ENCODE results near the gene SLC9A9. TPM values are rescaled to one million over a fixed set of nuclear protein-coding genes. Genes with fewer than 3 reads are reported as not detected.

SLC9A9 gene
- total RNA-seq, 2 donors from 2014 or later, result 4.3 to 5.2 TPM

DNA sequence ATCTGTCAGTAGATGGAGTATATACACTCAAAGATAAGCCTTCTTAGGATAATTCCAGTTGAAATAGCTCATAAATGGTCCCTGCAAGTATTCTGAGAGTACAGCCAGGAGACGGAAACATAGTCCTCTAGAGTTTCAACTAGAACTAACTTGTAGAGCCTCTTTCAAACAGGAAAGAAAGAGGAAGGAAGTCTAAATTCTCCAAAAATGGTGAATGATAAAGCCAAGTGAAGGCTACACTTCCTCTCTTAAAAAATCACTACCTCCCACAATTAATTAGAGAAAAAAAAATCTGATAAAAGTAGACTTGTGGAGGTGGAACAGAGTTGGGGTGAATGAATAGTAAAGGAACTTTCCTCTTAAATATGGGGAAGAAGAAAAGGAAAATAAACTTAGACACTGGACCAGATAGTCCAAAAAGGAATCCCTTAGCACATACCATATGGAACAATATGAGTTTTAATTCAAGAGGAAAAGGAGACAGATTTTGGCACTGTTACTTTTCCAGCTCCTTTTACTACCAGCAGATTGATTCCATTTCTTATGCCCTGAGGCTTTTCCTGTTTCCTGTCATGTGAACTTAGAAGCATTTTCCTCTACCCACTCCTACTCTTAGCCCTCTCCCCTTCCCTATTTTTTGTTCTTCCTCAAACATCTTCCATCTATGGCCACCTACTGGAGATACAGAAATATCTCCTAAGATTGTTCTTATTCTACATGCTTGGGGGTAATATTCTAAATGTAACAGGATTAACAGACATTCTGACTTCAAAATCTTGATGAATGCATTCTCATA is 521.1 kb downstream of the SLC9A9 start:
- H3K9me3 Mint-ChIP-seq, result no peaks in the 10 kb centered on the region
- no peak overlapping the region for H3K4me3 Mint-ChIP-seq
- H3K27ac Mint-ChIP-seq, result no peak overlapping the region
- no peaks in the 10 kb centered on the region for H3K27me3 Mint-ChIP-seq (ENCODE audit: low read depth)
- H3K36me3 Mint-ChIP-seq (ENCODE audit: insufficient read depth in 2 of 2), result no peaks in the 10 kb centered on the region
- ATAC-seq (replicated peaks in 1 of 2) (no peak), DNase-seq (no peak)
- no peaks in the 10 kb centered on the region for H3K4me1 Mint-ChIP-seq (ENCODE audit: low read depth)

- no peak for DNase-seq
- Mint-ChIP-seq H3K27me3 (ENCODE audit: low read depth) (no peaks in the 10 kb centered on the region), H3K36me3 (ENCODE audit: insufficient read depth in 2 of 2) (no peaks in the 10 kb centered on the region), H3K4me3 (no peak overlapping the region), H3K9me3 (no peaks in the 10 kb centered on the region), H3K27ac (no peak overlapping the region), H3K4me1 (ENCODE audit: low read depth) (no peaks in the 10 kb centered on the region)
- no peak for ATAC-seq (replicated peaks in 1 of 2)
Observed at GRCh38 chr3:143321058-143321769, 527.1 kb downstream of the SLC9A9 start.

DNA sequence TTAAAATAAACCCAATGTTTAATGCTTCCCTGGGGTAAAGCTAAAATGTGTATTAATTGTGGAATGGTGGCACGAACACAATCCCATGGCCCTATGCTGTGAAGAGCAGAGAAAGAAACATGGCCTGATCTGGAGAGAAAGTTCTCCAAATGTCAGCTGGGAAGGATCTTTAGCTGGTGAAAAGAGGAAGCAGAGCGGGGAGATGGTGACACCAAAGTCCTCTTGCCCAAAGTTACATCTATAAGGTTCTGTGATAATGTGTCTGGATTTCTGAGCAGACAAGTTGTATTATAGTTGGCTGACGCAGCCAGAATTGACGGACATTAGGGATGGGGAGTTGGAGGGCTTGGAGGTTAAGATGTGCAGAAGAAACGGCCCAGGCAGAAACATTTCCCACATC is 532.5 kb downstream of the SLC9A9 start:
- no peaks in the 10 kb centered on the region for H3K36me3 Mint-ChIP-seq (ENCODE audit: insufficient read depth in 2 of 2)
- no peak overlapping the region for H3K4me3 Mint-ChIP-seq
- H3K27ac Mint-ChIP-seq, result no peak overlapping the region
- no peaks in the 10 kb centered on the region for H3K9me3 Mint-ChIP-seq
- no peaks in the 10 kb centered on the region for H3K4me1 Mint-ChIP-seq (ENCODE audit: low read depth)
- no peak for ATAC-seq (replicated peaks in 1 of 2)
- DNase-seq, result no peak
- H3K27me3 Mint-ChIP-seq (ENCODE audit: low read depth), result no peaks in the 10 kb centered on the region

- DNase-seq (no peak), ATAC-seq (replicated peaks in 1 of 2) (no peak)
- Mint-ChIP-seq H3K27ac (no peak overlapping the region), H3K36me3 (ENCODE audit: insufficient read depth in 2 of 2) (no peaks in the 10 kb centered on the region), H3K4me1 (ENCODE audit: low read depth) (no peaks in the 10 kb centered on the region), H3K27me3 (ENCODE audit: low read depth) (no peaks in the 10 kb centered on the region), H3K9me3 (no peaks in the 10 kb centered on the region), H3K4me3 (no peak overlapping the region)
Observed at GRCh38 chr3:143314251-143315093, 533.8 kb downstream of the SLC9A9 start.

GRCh38 chr3:143313893-143314188 is 534.4 kb downstream of the SLC9A9 start:
- Mint-ChIP-seq H3K27me3 (ENCODE audit: low read depth) (no peaks in the 10 kb centered on the region), H3K27ac (no peak overlapping the region), H3K9me3 (no peaks in the 10 kb centered on the region), H3K4me3 (no peak overlapping the region), H3K36me3 (ENCODE audit: insufficient read depth in 2 of 2) (no peaks in the 10 kb centered on the region), H3K4me1 (ENCODE audit: low read depth) (no peaks in the 10 kb centered on the region)
- no peak for ATAC-seq (replicated peaks in 1 of 2)
- no peak for DNase-seq

DNA sequence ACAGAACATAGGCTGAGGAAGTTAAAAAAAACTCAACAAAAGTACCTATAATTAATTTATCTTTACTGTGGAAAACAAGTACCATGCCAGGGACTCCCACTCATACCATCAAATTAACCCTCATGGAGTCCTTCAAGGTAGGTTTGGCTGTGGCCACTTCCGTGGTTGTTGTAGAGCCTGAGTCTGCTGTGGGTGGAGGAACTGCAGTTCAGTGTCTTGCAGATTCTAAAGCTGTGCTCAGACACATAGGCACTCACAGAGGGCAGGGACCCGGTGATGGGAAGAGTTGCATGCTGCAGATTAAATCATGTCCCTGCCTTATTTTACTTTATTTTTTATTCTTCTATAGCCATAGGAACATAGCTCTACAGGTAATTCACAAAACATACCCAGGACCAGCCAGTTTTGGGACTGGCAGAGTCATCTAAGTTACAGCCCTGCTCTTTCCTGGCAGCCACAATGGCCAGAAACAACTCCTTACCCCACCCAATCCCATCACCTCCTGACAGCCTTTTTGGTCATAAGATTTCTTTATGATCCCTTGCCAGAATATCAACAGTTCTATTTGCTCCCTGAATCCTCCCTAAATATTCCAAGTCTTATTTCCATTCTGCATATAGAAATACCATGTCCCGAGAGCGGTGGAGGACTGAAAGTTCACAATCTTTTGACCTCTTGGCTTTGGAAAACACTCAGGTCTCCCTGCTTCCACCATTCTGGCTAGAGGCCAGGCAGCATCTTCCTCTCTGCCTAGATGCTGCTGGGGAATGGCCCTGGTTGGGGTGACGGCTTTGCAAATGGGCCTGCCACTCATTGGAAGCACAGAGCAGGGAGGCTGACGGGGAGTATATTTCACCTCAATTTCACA is 535.0 kb downstream of the SLC9A9 start:
- H3K4me1 Mint-ChIP-seq (ENCODE audit: low read depth), result no peaks in the 10 kb centered on the region
- no peak overlapping the region for H3K27ac Mint-ChIP-seq
- H3K36me3 Mint-ChIP-seq (ENCODE audit: insufficient read depth in 2 of 2), result no peaks in the 10 kb centered on the region
- H3K9me3 Mint-ChIP-seq, result no peaks in the 10 kb centered on the region
- ATAC-seq (replicated peaks in 1 of 2) (no peak), DNase-seq (no peak)
- no peak overlapping the region for H3K4me3 Mint-ChIP-seq
- no peaks in the 10 kb centered on the region for H3K27me3 Mint-ChIP-seq (ENCODE audit: low read depth)

DNA sequence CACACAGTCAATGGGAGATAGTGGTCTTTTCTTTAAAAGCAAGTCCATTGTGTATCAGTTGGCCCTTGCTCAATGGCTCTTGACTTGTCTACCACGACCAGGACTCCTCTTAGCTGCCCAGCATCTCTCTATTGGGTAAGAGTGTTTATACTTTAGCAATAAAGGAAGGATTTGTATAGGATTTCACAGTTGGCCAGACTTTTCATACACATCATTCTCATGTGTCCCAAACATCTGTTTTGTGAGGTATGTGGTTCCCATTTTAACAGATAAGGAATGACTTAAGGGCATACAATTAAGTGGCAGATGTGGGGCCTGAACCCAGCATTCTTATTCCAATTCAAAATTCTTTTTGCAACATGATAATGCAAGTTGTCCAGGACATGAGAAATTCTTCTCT is 537.2 kb downstream of the SLC9A9 start:
- no peaks in the 10 kb centered on the region for H3K27me3 Mint-ChIP-seq (ENCODE audit: low read depth)
- no peak overlapping the region for H3K27ac Mint-ChIP-seq
- ATAC-seq (replicated peaks in 1 of 2), result no peak

GRCh38 chr3:143309705-143310104 is 538.6 kb downstream of the SLC9A9 start:
- Mint-ChIP-seq H3K9me3 (no peaks in the 10 kb centered on the region), H3K27me3 (ENCODE audit: low read depth) (no peaks in the 10 kb centered on the region), H3K4me1 (ENCODE audit: low read depth) (no peaks in the 10 kb centered on the region), H3K4me3 (no peak overlapping the region), H3K36me3 (ENCODE audit: insufficient read depth in 2 of 2) (no peaks in the 10 kb centered on the region), H3K27ac (no peak overlapping the region)
- ATAC-seq (replicated peaks in 1 of 2) (no peak), DNase-seq (no peak)

More for the DNA sequence above, 537.2 kb downstream of the SLC9A9 start:
- no peak for DNase-seq
- Mint-ChIP-seq H3K4me3 (no peak overlapping the region), H3K4me1 (ENCODE audit: low read depth) (no peaks in the 10 kb centered on the region), H3K9me3 (no peaks in the 10 kb centered on the region), H3K36me3 (ENCODE audit: insufficient read depth in 2 of 2) (no peaks in the 10 kb centered on the region)

DNA sequence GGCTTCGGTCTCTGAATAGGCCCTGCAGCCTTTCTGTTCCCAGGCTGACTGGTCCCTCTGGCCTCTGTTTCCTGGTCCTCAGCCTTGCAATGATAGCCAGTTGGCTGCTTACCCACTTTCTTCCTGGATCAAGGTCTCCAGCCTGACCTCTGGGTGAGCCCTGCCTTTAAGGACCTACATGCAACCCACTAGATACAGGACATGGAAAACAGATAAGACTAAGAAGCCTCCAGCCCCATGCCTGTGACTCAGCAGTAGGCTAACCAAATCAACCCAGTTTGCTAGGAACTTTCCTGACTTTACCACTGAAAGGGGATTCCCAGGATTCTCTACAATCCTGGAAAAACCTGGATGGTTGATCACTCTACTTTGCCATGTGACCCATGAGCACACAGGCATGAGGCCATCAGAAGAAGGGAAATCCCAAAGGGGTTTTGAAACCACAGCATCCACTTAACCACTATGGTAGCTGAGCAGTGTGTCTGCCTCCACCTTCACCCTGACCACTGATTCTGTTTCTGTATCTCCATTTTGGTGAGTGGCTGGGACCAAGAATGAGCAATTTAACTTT is 540.6 kb downstream of the SLC9A9 start:
- no peaks in the 10 kb centered on the region for H3K36me3 Mint-ChIP-seq (ENCODE audit: insufficient read depth in 2 of 2)
- H3K4me1 Mint-ChIP-seq (ENCODE audit: low read depth), result no peaks in the 10 kb centered on the region
- DNase-seq (peak in 1 of 2 donors; percentile 10), ATAC-seq (replicated peaks in 1 of 2) (peak; percentile 51 to 78)
- H3K4me3 Mint-ChIP-seq, result no peak overlapping the region
- no peaks in the 10 kb centered on the region for H3K9me3 Mint-ChIP-seq
- H3K27ac Mint-ChIP-seq, result no peak overlapping the region
- no peaks in the 10 kb centered on the region for H3K27me3 Mint-ChIP-seq (ENCODE audit: low read depth)

DNA sequence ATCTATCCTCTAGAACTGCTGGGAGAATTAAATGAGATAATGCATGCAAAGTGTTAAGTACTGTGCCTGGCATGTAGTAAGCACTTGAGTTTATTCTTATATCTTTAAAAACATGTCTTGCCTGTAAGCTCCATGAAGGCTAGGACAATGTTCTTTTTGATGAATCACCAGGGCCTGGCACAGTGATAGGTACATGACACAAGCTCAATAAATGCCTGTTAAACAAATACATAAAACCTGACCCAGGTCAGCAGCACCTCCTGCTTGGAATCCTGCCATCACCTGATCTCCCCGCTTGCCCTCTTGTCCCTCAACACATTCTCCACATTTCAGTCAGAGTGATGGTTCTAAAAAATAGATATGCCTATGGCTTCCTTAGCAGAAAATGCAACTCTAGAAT is 541.9 kb downstream of the SLC9A9 start:
- DNase-seq, result no peak
- peaks cover 8% of the 10 kb centered on the region for H3K4me1 Mint-ChIP-seq (ENCODE audit: low read depth)
- H3K27me3 Mint-ChIP-seq (ENCODE audit: low read depth), result no peaks in the 10 kb centered on the region
- no peak for ATAC-seq (replicated peaks in 1 of 2)
- no peak overlapping the region for H3K27ac Mint-ChIP-seq
- H3K36me3 Mint-ChIP-seq (ENCODE audit: insufficient read depth in 2 of 2), result no peaks in the 10 kb centered on the region
- H3K4me3 Mint-ChIP-seq, result no peak overlapping the region
- no peaks in the 10 kb centered on the region for H3K9me3 Mint-ChIP-seq

DNA sequence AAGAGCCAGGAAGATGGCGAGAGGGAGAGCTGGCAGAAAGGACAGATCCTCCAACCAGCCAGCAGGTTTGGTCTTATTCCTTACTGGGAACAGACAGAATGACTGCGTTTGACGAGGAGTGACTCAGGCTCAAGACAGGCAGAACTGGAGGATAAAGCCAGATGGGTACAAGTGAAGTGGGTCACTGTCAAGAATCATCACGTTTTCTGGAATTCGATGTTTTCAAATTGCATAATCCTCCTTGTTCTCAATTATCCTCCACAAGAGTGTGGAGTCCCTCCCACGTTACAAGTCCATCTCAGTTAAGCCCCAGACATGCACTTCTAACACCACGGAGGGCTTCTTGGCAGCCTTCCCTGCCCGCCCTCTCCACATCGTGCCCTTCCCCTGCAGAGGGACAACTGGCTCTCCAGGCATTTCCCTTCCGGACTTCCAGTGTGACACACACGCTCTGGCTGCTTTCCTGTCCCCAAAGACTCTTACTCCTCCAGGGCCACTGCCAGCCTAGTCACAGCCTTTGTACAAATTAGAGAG is 545.6 kb downstream of the SLC9A9 start:
- DNase-seq (no peak), ATAC-seq (replicated peaks in 1 of 2) (no peak)
- H3K4me1 Mint-ChIP-seq (ENCODE audit: low read depth), result peaks cover 18% of the 10 kb centered on the region
- no peak overlapping the region for H3K27ac Mint-ChIP-seq
- H3K4me3 Mint-ChIP-seq, result no peak overlapping the region
- H3K36me3 Mint-ChIP-seq (ENCODE audit: insufficient read depth in 2 of 2), result no peaks in the 10 kb centered on the region
- no peaks in the 10 kb centered on the region for H3K27me3 Mint-ChIP-seq (ENCODE audit: low read depth)
- H3K9me3 Mint-ChIP-seq, result no peaks in the 10 kb centered on the region
